NCI-H510A (cell line): ENCODE data around the gene BPHL.
"Not testable (repeated sequence)": the region's sequence is repeated elsewhere in the genome, so short reads cannot be mapped to it uniquely, and the experiment has no call there.

Experiments used
- DNase-seq: peaks from one replicate; lab custom pipeline; 2025; lab: John Stamatoyannopoulos, UW

Gene BPHL

GRCh38 chr6:3122823-3123182, 4.3 kb downstream of the BPHL start:
- no peak for DNase-seq

GRCh38 chr6:3124667-3125066, 6.2 kb downstream of the BPHL start:
- no peak for DNase-seq

GRCh38 chr6:3125815-3126214, 7.3 kb downstream of the BPHL start:
- DNase-seq: no peak

- no peak for DNase-seq
Measured at GRCh38 chr6:3128356-3129108, 10.0 kb downstream of the BPHL start.

- no peak for DNase-seq
Measured at GRCh38 chr6:3131695-3132094, 13.2 kb downstream of the BPHL start.

- no peak for DNase-seq
Measured at GRCh38 chr6:3133515-3133914, 15.0 kb downstream of the BPHL start.

- DNase-seq: no peak
Measured at GRCh38 chr6:3135668-3136291, 17.3 kb downstream of the BPHL start.

GRCh38 chr6:3136292-3137011, 17.9 kb downstream of the BPHL start:
- no peak for DNase-seq

GRCh38 chr6:3137057-3137777, 18.7 kb downstream of the BPHL start:
- DNase-seq: no peak

- not testable (repeated sequence) for DNase-seq
Measured at GRCh38 chr6:3137873-3138272, 19.4 kb downstream of the BPHL start.

- no peak for DNase-seq
Measured at GRCh38 chr6:3138341-3138740, 19.8 kb downstream of the BPHL start.

GRCh38 chr6:3139090-3139903, 20.8 kb downstream of the BPHL start:
- peak; percentile 77 for DNase-seq

GRCh38 chr6:3140201-3140600, 21.7 kb downstream of the BPHL start:
- DNase-seq: no peak

- no peak for DNase-seq
Measured at GRCh38 chr6:3142536-3142935, 24.0 kb downstream of the BPHL start.

GRCh38 chr6:3143158-3143557, 24.6 kb downstream of the BPHL start:
- DNase-seq: no peak

GRCh38 chr6:3144571-3144970, 26.1 kb downstream of the BPHL start:
- DNase-seq: no peak

GRCh38 chr6:3147914-3148757, 29.6 kb downstream of the BPHL start:
- DNase-seq: no peak

GRCh38 chr6:3151691-3152090, 33.2 kb downstream of the BPHL start:
- DNase-seq: no peak

- DNase-seq: no peak
Measured at GRCh38 chr6:3152689-3153088, 34.2 kb downstream of the BPHL start.

- DNase-seq: not testable (repeated sequence)
Measured at GRCh38 chr6:3155416-3155815, 36.9 kb downstream of the BPHL start.
